ENCODE data around the gene SLC26A5. TPM values are rescaled to one million over a fixed set of nuclear protein-coding genes. Genes with fewer than 3 reads are reported as not detected.

SLC26A5 gene
- total and polyA plus RNA-seq, 11 donors = not detected

GRCh38 chr7:103398483-103399127 lies 47.4 kb downstream of the SLC26A5 start:
- Histone ChIP-seq H3K9me3 (peaks cover 0 to 5% (median 0%) of the 10 kb centered on the region in 12 donors), H3K4me1 (no peaks in the 10 kb centered on the region), H3K36me3 (no peaks in the 10 kb centered on the region), H3K27ac (no peak overlapping the region), H3K27me3 (no peaks in the 10 kb centered on the region), H3K4me3 (no peak overlapping the region)
- ATAC-seq (no peak), DNase-seq (no peak)
- intact Hi-C loops (cut with DNase I) = no loop called here
- 35 to 66% (median 47%) methylated on average over 2 of the region's 2 CpGs for WGBS, 4 donors
- TF ChIP-seq CTCF (IDR thresholded peaks at IDR 0.05) = no peak
- TF ChIP-seq POLR2A (IDR thresholded peaks at IDR 0.05) = no peak

GRCh38 chr7:103396471-103396870 lies 49.5 kb downstream of the SLC26A5 start:
- ATAC-seq (no peak), DNase-seq (no peak)
- no peak overlapping the region for H3K27ac ChIP-seq
- WGBS, 4 donors = 58 to 75% (median 71%) methylated on average over 8 of the region's 8 CpGs
- H3K27me3 ChIP-seq = no peaks in the 10 kb centered on the region
- intact Hi-C loops (cut with DNase I) = no loop called here
- H3K9me3 ChIP-seq = peaks cover 0 to 5% (median 0%) of the 10 kb centered on the region in 12 donors
- no peaks in the 10 kb centered on the region for H3K4me1 ChIP-seq
- TF ChIP-seq POLR2A (IDR thresholded peaks at IDR 0.05) = no peak
- TF ChIP-seq CTCF (IDR thresholded peaks at IDR 0.05) = no peak
- no peak overlapping the region for H3K4me3 ChIP-seq
- no peaks in the 10 kb centered on the region for H3K36me3 ChIP-seq

- no peak for ATAC-seq
- no peak overlapping the region for H3K27ac ChIP-seq
- WGBS, 4 donors = 16 to 47% (median 35%) methylated on average over 1 of the region's 1 CpG
- DNase-seq = no peak
- H3K4me3 ChIP-seq = no peak overlapping the region
- intact Hi-C loops (cut with DNase I) = no loop called here
- H3K9me3 ChIP-seq = no peaks in the 10 kb centered on the region
- no peaks in the 10 kb centered on the region for H3K4me1 ChIP-seq
- H3K36me3 ChIP-seq = no peaks in the 10 kb centered on the region
- no peaks in the 10 kb centered on the region for H3K27me3 ChIP-seq
- TF ChIP-seq CTCF (IDR thresholded peaks at IDR 0.05) (no peak), POLR2A (IDR thresholded peaks at IDR 0.05) (no peak)
Observed at GRCh38 chr7:103395071-103395470, 50.9 kb downstream of the SLC26A5 start.

- H3K27ac ChIP-seq = no peak overlapping the region
- TF ChIP-seq POLR2A (IDR thresholded peaks at IDR 0.05) (no peak), CTCF (IDR thresholded peaks at IDR 0.05) (no peak)
Observed at GRCh38 chr7:103394566-103394965, 51.4 kb downstream of the SLC26A5 start.

More at GRCh38 chr7:103394566-103394965, 51.4 kb downstream of the SLC26A5 start:
- WGBS, 4 donors = 72 to 86% (median 75%) methylated on average over 4 of the region's 4 CpGs
- ATAC-seq = no peak
- Histone ChIP-seq H3K36me3 (no peaks in the 10 kb centered on the region), H3K9me3 (no peaks in the 10 kb centered on the region), H3K27me3 (no peaks in the 10 kb centered on the region), H3K4me1 (no peaks in the 10 kb centered on the region), H3K4me3 (no peak overlapping the region)
- DNase-seq = no peak
- intact Hi-C loops (cut with DNase I) = no loop called here
